ENCODE results near the gene CCDC68.

CCDC68 gene

DNA sequence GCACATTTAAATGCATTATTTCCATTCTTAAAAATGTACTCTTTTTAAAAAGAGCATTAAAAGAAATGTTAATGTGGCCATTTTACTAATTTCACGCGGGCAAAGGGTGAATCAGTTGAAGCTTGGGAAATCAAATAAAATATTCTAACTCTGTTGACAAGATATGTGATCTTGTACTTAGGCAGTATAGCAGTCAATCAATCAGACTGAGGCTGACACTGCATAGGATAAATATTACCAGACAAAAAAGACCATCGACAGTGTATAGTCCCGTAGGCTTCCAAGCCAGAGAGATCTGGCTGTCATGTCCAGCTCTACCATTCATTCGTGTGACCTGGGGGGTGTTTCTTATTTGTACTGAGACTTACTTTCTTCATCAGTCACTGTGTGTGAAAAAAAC is 39.8 kb upstream of the CCDC68 start:
- no peak overlapping the region for H3K27ac ChIP-seq (replicated peaks)
- no peak for DNase-seq (ENCODE audit: low read depth in 1 of 2, low spot score in 1 of 2)
- H3K4me3 ChIP-seq (replicated peaks; ENCODE audit: insufficient read depth, low read length) = no peak overlapping the region
- TF ChIP-seq SPI1 (IDR thresholded peaks at IDR 0.05; ENCODE audit: borderline replicate concordance, low read depth) (no peak), POLR2AphosphoS5 (IDR thresholded peaks at IDR 0.05; ENCODE audit: low read depth) (no peak), CTCF (IDR thresholded peaks at IDR 0.05; ENCODE audit: insufficient read depth, low read length) (no peak)
- H3K27me3 ChIP-seq (ENCODE audit: insufficient read depth, poor library complexity, severe bottlenecking) = no peaks in the 10 kb centered on the region

- Histone ChIP-seq H3K27me3 (ENCODE audit: insufficient read depth, poor library complexity, severe bottlenecking) (peaks cover 5% of the 10 kb centered on the region), H3K4me3 (replicated peaks; ENCODE audit: insufficient read depth, low read length) (no peak overlapping the region), H3K27ac (replicated peaks) (no peak overlapping the region)
- DNase-seq (ENCODE audit: low read depth in 1 of 2, low spot score in 1 of 2) = no peak
- TF ChIP-seq POLR2AphosphoS5 (IDR thresholded peaks at IDR 0.05; ENCODE audit: low read depth) (no peak), CTCF (IDR thresholded peaks at IDR 0.05; ENCODE audit: insufficient read depth, low read length) (no peak), GABPA (IDR thresholded peaks at IDR 0.05; ENCODE audit: low read depth) (no peak), SPI1 (IDR thresholded peaks at IDR 0.05; ENCODE audit: borderline replicate concordance, low read depth) (no peak)
- TF ChIP-seq, protein P1, sequence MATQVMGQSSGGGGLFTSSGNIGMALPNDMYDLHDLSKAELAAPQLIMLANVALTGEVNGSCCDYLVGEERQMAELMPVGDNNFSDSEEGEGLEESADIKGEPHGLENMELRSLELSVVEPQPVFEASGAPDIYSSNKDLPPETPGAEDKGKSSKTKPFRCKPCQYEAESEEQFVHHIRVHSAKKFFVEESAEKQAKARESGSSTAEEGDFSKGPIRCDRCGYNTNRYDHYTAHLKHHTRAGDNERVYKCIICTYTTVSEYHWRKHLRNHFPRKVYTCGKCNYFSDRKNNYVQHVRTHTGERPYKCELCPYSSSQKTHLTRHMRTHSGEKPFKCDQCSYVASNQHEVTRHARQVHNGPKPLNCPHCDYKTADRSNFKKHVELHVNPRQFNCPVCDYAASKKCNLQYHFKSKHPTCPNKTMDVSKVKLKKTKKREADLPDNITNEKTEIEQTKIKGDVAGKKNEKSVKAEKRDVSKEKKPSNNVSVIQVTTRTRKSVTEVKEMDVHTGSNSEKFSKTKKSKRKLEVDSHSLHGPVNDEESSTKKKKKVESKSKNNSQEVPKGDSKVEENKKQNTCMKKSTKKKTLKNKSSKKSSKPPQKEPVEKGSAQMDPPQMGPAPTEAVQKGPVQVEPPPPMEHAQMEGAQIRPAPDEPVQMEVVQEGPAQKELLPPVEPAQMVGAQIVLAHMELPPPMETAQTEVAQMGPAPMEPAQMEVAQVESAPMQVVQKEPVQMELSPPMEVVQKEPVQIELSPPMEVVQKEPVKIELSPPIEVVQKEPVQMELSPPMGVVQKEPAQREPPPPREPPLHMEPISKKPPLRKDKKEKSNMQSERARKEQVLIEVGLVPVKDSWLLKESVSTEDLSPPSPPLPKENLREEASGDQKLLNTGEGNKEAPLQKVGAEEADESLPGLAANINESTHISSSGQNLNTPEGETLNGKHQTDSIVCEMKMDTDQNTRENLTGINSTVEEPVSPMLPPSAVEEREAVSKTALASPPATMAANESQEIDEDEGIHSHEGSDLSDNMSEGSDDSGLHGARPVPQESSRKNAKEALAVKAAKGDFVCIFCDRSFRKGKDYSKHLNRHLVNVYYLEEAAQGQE (IDR thresholded peaks at IDR 0.05; ENCODE audit: insufficient replicate concordance, low read depth) = no peak
Measured at GRCh38 chr18:54995421-54996143, 36.3 kb upstream of the CCDC68 start.

GRCh38 chr18:54991981-54992380 is 32.7 kb upstream of the CCDC68 start:
- Histone ChIP-seq H3K27ac (replicated peaks) (no peak overlapping the region), H3K27me3 (ENCODE audit: insufficient read depth, poor library complexity, severe bottlenecking) (peaks cover 5% of the 10 kb centered on the region), H3K4me3 (replicated peaks; ENCODE audit: insufficient read depth, low read length) (no peak overlapping the region)
- no peak for DNase-seq (ENCODE audit: low read depth in 1 of 2, low spot score in 1 of 2)
- no peak for TF ChIP-seq POLR2AphosphoS5 (IDR thresholded peaks at IDR 0.05; ENCODE audit: low read depth)
- no peak for TF ChIP-seq CTCF (IDR thresholded peaks at IDR 0.05; ENCODE audit: insufficient read depth, low read length)
- TF ChIP-seq, protein P1 (IDR thresholded peaks at IDR 0.05; ENCODE audit: insufficient replicate concordance, low read depth) = no peak
- no peak for TF ChIP-seq SPI1 (IDR thresholded peaks at IDR 0.05; ENCODE audit: borderline replicate concordance, low read depth)
- TF ChIP-seq GABPA (IDR thresholded peaks at IDR 0.05; ENCODE audit: low read depth) = no peak

DNA sequence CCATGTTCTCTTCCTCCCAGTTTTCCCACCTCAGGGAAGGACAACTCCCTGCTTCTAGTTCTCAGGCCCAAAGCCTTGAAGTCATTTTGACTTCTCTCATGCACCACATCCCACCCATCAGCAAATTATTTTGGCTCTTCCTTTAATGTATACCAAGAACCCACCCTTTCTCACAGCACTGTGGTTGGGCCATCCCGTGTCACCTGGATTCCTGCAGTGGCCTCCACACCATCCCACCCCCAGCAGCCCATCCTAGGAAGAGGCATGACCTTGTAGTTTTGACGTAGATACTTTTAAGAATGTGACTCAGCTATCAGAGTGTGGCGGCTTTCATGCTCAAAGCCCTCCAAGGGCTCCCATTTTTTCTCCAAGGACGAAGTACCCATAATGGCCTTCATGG is 25.6 kb upstream of the CCDC68 start:
- no peak for DNase-seq (ENCODE audit: low read depth in 1 of 2, low spot score in 1 of 2)
- H3K27ac ChIP-seq (replicated peaks) = no peak overlapping the region
- H3K4me3 ChIP-seq (replicated peaks; ENCODE audit: insufficient read depth, low read length) = no peak overlapping the region
- TF ChIP-seq, protein P1 (IDR thresholded peaks at IDR 0.05; ENCODE audit: insufficient replicate concordance, low read depth) = no peak
- no peak for TF ChIP-seq POLR2AphosphoS5 (IDR thresholded peaks at IDR 0.05; ENCODE audit: low read depth)
- TF ChIP-seq SPI1 (IDR thresholded peaks at IDR 0.05; ENCODE audit: borderline replicate concordance, low read depth) = no peak
- no peak for TF ChIP-seq GABPA (IDR thresholded peaks at IDR 0.05; ENCODE audit: low read depth)
- TF ChIP-seq CTCF (IDR thresholded peaks at IDR 0.05; ENCODE audit: insufficient read depth, low read length) = no peak
- H3K27me3 ChIP-seq (ENCODE audit: insufficient read depth, poor library complexity, severe bottlenecking) = no peaks in the 10 kb centered on the region

Measured in HL-60 (cell line).